GM21619 (cell line): ENCODE data around the gene RHOBTB1.
"Not testable (repeated sequence)": the region's sequence is repeated elsewhere in the genome, so short reads cannot be mapped to it uniquely, and the experiment has no call there.

Source experiments
- ATAC-seq: cut with Tn5 transposase; IDR thresholded peaks from one replicate; pipeline ENCODE4 v1.9.1; 2021; ENCODE audit not compliant: unreplicated experiment

The RHOBTB1 gene, protein sequence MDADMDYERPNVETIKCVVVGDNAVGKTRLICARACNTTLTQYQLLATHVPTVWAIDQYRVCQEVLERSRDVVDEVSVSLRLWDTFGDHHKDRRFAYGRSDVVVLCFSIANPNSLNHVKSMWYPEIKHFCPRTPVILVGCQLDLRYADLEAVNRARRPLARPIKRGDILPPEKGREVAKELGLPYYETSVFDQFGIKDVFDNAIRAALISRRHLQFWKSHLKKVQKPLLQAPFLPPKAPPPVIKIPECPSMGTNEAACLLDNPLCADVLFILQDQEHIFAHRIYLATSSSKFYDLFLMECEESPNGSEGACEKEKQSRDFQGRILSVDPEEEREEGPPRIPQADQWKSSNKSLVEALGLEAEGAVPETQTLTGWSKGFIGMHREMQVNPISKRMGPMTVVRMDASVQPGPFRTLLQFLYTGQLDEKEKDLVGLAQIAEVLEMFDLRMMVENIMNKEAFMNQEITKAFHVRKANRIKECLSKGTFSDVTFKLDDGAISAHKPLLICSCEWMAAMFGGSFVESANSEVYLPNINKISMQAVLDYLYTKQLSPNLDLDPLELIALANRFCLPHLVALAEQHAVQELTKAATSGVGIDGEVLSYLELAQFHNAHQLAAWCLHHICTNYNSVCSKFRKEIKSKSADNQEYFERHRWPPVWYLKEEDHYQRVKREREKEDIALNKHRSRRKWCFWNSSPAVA

DNA sequence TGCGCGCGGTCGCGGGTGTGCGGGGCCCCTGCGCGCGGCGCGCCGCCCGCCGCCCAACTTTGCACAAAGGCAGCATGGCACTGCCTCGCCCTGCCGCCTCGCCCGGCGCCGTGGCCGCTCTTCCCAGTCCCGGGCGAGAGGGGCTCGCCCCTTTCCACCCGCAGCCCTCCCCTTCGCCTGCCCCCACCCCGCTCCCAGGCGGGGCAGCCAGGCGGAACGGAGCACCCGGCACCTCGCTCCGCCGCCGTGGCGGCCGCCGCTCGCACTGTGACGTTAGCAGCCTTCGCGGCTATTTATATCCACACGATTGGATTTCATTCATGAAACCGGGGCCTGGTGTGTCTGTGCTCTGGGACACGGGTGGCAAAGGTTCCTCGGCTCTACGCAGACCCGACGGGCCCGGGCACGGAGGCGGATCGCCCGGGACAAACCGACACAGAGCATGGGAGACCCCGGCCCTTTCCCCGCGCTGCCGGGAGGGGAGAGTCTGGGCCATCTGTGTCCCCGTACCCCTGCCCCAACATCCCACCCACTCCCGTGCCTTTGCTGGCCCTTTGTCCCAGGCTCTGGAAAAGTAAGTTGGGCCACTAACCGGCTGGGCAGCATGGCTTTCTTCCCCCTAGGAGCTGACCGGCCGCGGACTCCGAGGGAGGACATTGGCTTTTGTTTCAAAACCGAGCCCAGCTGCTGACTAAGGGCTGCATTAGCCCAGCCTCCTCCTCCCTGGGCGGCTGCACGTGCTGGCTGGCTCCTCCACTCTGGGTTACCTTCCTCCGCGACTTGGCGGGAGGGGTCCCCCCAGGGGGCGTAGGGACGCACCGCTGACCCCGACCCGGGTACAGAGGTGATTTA is at the start of gene RHOBTB1:
RHOBTB1 (minus strand) TSS at position 128 of the 852 bp plus-strand sequence. CDS start 32,643 bp downstream, outside the sequence.
- ATAC-seq: peak; percentile 39

DNA sequence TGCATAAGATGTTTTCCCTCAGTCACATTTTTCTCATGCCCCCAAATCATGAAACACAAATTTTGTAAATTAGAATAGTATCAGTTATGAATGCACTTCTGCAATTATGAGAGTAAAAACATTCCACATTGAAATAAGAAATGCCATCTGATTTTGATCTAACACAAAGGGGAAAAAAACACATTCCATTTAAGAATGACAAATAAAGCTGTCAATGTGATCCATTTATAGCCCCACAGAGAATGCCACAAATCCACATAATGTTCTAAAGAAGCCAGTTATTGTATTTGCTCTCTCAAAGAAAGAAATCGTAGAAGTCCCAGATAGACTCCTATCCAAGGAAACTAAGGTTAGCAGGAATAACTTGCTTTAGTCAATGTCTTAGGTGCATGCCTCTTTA is 48.7 kb upstream of the RHOBTB1 start:
- ATAC-seq: no peak

DNA sequence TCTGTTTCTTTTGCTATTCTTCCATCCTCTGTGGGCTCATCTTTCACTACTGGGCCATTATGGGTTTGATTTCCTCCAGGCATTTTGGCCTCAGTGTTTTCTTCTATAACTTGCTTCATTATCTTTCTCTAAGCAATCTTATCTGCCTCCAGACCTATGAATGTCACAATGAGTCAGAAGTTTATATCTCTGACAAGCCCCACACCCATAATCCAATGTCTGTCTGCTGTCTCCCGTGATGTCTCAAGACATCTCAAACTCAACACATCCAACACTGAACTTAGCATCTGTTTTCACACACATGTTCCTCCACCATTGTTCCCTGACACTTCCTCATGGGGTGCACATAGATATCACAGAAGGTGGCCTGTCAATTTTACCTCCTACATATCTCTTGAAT is 46.7 kb upstream of the RHOBTB1 start:
- no peak for ATAC-seq

DNA sequence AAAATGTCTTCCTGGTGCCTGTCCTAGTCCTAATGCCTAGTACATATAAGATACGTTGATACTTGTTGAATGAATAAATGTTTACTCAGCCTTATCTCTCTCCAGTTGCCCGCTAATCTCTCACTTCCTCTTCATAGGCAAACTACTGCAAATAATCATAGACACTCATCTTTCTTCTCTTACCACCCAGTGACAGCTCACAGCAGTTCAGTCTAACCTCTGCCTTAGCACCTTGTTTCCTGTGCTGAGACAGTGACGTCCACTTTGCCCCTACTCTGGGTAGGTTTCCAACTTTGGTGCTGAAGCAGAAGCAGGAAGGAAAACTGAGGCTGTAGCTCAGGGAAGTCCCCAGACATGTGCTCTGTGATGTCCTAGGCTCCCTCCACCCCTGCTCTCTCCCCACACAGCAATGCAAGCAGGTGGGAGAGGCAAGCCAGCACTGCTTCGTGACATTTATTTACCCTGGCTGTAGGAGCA is 45.5 kb upstream of the RHOBTB1 start:
- ATAC-seq: peak; percentile 87

DNA sequence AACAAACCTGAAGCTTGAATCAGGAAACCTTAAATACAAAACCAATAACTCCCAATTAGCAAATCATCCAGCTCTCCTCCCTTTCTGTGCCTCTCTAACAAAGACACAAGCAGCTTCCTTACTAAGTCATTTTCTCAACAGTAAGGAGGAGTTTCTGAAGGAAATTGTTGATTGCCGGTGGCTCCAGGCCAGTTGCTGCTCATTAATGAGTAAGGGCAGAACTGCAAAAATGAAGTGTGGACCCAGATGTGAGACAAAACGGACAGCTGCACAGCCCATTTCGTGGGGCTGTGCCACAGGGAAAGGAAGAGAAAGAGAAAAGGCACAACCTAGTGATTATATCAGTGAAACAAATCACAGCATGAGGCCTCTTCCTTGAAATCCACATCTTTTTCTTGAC is 42.8 kb upstream of the RHOBTB1 start:
- no peak for ATAC-seq

DNA sequence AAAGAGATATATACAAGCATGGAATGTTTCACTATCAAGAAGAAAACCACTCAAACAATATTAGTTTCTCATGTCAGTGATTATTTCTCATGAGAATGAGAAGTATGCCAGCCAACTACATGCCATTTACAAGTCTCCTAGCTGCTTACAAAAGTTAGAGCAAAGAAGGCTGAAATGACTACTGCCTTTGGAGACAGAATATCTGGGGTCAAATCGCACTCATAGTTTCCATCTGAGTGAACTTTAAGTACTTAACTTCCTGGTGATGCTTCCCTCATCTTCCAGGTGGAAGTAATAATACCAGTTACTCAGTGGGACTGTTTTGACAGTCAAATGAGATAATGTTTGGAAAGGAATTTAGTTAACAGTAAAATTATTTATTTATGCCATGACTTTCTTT is 42.0 kb upstream of the RHOBTB1 start:
- ATAC-seq: no peak

DNA sequence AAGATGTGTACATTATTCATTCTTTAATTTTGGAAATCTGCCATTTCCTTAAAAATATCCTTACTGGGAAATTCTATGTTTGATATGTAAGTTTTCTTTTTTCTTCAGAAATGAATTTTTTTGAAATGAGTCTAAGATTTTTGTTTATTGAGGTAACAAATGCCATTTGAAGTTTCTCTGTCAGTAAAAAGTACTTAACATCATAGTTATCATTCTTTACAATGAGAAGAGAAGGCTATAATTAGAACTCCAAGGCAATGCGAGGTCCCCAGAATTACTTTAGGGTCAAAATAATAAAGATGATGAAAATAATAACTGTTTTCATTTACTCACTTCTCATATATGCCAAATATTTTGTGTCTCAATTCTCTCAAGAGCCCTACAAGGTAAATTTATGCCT is 37.0 kb upstream of the RHOBTB1 start:
- ATAC-seq: no peak

DNA sequence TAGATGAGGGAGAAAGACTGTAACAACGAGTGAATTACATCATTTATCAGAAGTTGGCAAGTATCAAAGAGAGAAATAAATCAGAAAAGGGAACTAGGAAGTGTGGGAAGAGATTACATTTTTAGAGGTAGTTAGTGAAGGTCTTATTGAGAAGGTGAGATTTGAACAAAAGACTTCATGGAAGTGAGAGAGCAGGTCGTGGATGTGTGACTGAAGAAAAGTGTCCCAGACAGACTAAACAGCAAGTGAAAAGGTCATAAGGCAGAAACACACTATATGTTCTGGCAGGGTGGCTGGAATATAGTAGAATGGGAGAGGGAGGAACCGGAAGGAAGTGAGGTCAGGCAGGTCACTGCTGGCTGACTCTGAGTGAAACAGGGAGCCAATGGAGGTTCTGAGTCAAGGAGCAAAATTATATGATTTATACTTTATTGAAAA is 35.7 kb upstream of the RHOBTB1 start:
- ATAC-seq: no peak

DNA sequence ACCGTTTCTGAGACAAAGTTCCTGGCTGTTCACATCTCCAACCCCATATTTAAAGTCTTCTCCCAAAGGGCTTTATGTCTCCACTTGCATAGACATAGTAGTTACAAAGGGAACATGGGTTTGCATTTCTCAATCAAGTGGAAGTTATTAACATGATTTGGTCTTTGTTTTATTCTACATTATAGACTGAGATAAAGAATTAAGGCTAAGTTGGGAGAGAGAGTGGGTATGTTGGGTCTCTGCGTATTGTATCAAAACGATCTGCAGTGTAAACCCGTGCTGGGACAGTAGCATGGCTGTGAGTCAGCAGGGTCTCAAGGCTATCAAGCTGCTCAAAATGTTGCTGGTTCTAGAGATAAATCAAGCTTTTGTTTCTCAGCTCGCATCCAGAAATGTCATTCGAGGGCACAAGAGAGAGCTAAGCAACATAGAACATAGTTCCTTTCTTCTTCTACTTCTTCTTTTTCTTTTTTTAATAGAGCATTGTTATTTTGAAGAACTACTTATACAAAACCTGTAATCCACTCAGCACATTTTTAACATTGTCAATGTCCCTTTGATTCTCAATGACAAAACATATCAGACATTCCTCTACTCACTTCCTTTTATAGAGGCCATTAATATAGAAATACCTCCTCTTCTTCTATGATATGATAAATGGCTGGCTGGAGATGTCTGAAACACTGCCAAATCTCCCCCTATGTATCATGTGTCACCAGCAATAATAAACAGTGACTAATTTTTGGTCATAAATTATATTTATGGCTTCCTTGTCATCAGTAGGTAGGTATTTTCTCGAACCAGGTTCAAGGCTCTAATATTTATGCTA is 34.5 kb upstream of the RHOBTB1 start:
- ATAC-seq: no peak

DNA sequence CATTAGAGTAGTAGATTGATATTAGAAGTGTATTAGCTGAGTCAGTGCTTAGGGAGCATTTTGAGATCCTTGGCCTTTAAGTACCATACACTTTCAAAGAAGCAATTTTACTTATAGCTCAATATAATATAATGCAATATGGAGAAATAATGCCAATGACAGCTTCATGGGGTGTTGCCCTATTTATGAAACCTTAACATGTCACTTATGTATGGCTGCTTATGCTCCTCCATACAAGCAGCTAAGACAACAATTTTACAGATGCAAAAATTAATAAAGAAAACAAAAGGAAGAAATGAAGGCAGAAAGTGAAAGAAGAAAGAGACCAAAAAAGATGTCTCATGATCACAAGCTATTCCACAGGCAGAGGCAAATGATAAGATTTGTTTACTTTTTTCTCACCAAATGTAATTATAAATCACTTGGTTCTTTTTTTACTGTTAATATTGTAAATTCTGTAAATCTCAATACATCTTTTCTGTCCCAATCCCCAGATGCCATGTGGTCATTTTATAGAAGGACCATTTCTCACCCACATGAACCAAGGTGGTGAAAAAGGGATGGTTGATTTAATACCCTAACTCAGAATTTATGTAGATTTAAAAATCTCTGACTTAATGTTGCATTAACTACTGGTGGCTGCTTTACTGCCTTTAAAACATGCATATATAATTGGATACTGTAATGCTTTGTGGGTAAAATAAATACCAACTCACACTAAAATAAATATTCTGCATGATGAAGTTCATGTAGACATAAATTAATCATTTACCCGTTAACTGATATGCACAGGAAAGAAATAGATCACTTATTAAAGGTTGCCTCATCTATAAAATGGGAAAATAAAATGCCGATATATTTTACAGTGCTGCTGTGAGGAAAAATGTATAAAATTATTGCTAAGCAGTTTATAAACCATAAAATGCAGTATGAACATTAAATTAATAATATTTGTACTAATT is 33.5 kb upstream of the RHOBTB1 start:
- ATAC-seq: no peak

DNA sequence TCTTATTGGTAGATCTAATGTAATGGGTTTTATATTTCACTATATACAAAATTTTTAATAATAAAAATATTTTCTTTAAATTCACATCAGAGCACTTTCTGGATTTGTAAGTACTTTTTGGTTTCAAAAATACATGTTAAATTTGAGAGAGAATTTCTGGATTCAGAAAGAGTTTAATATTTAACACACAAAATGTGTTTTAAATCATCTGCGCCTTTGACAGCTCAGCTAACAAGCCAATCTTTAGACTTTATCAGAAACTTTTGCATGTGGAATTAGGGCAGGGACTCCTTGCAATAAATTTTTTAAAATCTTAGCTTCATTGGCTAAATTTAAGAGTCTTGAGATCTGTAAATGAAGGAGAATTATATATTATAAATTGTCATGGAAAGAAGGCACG is 32.7 kb upstream of the RHOBTB1 start:
- ATAC-seq: no peak

DNA sequence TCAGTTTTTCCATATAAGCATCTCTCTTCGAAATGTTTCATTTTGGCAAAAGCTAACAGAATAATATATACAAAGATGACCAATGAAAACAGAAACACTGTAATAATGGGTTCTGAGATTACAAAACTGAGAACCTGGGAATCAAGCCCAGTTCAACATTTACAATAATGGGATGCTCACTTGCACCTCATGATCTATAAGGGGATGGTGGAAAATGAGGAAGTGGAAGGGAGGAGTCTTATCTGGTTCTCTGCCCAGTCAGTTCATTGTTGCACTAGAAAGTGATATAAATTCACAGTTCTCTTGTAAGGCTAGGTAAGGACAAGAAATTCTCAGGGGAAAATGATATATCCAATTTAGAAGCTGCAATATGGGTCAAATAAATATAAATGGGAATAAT is 31.7 kb upstream of the RHOBTB1 start:
- no peak for ATAC-seq

DNA sequence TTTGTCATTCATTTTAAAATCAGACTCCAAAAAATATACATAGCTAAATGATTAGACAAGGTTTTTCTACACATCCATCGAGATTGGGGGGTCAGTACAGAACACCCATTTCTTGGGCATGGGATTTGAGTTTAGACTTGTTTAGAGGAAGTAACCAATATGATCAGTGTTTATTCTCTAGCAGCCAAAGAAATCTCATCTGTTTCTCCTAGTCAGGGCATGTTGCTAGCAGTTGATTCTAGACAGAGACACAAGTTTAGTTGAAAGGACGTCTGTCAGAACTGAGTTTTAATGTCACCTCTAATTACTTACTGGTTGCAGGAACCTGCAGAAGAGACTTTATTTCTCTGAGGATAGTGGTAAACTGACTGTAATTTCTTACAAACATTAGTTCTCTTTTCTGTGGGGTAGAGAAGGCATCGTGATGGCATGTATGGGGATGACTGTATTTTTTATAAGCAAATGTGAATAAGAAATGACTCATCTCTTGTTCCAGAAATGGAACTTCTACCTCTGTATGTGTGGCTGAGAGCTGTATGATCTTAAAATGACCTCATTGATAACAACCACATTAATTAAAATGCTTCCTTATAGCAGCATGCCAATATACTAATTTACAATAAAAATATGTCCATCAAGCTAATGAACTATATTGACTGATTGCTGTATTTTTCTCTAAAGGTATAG is 30.6 kb upstream of the RHOBTB1 start:
- no peak for ATAC-seq

DNA sequence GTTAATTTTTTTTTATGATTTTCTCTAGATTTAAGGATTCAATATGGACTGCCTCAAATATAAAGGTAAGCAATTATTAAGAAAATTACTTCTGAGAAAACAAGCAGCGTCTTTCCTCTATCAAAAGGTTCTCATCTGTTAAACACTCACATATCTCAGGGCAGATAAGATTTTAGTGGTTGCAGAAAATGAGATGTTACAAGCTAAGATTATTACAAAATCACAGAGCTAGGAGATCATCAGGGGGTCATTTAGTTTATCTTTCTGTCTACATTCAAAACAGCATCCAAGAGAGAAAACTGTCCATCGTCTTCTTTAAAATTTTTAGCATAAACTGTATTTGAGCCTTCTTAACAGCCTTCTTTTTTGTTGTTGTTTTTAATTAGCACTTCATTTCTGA is 29.1 kb upstream of the RHOBTB1 start:
- ATAC-seq: no peak

DNA sequence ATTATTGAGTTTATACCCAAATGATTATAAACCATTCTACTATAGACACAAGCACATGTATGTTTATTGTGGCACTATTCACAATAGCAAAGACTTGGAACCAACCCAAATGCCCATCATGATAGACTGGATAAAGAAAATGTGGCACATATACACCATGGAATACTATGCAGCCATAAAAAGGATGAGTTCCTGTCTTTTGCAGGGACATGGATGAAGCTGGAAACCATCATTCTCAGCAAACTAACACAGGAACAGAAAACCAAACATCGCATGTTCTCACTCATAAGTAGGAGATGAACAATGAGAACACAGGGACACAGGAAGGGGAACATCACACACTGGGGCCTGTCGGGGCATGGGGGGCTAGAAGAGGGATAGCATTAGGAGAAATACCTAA is 28.2 kb upstream of the RHOBTB1 start:
- not testable (repeated sequence) for ATAC-seq

DNA sequence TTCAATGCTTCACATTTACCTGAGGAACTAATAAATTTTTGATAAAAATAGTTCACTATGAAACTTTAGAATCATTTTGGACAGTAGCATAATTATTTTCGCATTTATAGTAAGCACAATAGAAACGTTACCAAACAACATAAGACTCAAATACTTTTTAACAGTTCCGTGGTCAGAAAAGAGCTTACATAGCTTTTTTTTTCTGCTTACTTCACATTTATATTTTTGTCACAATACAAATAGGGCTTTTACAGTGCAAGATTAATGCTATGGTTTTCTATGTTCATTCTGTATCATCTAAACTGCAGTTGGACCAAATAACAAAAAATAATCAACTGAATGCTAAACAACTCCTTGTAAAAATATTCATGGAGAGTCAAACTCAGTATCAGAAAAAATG is 26.5 kb upstream of the RHOBTB1 start:
- no peak for ATAC-seq

DNA sequence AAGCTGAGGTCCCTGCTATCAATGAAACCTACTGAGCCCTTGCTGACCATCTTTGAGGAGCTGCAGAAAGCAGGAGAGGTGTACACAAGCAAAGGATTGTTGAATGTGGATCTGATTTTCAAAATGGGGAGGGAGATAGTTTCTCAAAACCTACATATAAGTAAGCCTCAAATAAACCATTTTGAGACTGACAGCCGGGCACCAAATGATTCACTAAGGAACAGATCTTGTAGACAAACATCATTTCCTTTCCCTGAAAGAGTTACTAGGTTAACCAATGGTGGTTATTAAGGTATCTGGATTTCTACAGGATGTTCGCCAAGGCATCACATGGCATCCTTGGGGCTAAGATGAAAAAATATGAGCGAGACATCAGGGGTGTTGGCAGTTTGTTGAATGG is 24.5 kb upstream of the RHOBTB1 start:
- ATAC-seq: no peak

DNA sequence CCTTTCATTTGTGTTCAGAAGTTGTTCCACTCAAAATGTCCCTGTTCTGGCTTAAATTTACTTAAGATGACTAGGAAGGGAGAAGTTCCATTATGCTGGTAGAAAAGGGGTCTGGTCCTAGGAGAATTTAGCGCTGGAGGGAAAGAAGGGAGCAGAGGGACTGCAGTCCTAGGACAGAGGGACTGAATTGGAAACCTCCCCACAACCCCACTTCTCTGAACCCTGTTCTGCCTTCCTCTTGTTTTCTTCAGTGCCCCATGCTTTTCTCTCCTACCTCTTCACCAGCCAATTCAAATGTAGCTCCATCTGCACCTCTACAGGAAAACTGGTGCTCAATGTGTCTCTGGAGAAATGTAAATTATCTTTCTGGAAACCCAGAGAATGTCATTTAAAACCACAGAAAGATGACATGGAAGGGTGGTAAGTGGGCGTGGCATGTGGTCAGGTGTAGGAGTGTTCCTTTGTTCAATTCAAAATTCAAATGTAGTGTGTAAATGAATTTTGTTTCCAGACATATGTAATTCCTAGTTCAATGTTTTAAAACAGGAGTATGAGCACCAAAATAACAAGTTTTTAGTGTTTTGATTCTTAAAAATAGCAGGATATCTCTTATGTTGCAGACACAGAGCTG is 24.0 kb upstream of the RHOBTB1 start:
- ATAC-seq: no peak
